ENCODE results near the gene DNTT.

GRCh38 chr10:96267234-96267705 is 37.0 kb upstream of the DNTT start:
- TF ChIP-seq CREB1 (CRISPR knock-in tag; IDR thresholded peaks at IDR 0.05; ENCODE audit: low read depth) (no peak), POLR2AphosphoS5 (IDR thresholded peaks at IDR 0.05; ENCODE audit: low read depth) (no peak), EZH2 (IDR thresholded peaks at IDR 0.05; ENCODE audit: low read depth, unreplicated experiment) (no peak)
- TF ChIP-seq, protein P1, sequence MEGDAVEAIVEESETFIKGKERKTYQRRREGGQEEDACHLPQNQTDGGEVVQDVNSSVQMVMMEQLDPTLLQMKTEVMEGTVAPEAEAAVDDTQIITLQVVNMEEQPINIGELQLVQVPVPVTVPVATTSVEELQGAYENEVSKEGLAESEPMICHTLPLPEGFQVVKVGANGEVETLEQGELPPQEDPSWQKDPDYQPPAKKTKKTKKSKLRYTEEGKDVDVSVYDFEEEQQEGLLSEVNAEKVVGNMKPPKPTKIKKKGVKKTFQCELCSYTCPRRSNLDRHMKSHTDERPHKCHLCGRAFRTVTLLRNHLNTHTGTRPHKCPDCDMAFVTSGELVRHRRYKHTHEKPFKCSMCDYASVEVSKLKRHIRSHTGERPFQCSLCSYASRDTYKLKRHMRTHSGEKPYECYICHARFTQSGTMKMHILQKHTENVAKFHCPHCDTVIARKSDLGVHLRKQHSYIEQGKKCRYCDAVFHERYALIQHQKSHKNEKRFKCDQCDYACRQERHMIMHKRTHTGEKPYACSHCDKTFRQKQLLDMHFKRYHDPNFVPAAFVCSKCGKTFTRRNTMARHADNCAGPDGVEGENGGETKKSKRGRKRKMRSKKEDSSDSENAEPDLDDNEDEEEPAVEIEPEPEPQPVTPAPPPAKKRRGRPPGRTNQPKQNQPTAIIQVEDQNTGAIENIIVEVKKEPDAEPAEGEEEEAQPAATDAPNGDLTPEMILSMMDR (conservative IDR thresholded peaks at IDR 0.05; ENCODE audit: low read depth in 2 of 2), result no peak

All from GM23338 (cell line).